ENCODE results near the gene S100A8. TPM values are rescaled to one million over a fixed set of nuclear protein-coding genes. Genes with fewer than 3 reads are reported as not detected.

Gene S100A8
- total RNA-seq, 1 experiment from 2014 or later: not detected

DNA sequence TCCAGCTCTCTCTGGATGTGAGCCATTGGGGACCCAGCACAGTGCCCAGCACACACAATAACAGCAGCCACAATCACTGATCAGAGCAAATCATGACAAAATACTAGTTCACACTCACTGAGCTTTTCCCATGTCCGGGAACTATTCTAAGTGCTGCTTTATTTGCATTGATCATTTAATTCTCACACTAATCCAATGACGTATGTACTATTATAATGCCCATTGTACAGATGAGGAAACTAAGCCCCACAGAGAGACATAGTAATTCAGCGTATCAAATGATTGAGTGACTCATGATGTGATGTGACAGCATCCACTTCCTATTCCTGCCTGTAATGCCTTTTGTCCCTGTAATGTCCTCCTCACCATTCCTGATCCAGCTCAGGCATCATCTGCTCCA lies 1.9 kb upstream of the S100A8 start:
- no peak for DNase-seq (ENCODE audit: low read depth)

DNA sequence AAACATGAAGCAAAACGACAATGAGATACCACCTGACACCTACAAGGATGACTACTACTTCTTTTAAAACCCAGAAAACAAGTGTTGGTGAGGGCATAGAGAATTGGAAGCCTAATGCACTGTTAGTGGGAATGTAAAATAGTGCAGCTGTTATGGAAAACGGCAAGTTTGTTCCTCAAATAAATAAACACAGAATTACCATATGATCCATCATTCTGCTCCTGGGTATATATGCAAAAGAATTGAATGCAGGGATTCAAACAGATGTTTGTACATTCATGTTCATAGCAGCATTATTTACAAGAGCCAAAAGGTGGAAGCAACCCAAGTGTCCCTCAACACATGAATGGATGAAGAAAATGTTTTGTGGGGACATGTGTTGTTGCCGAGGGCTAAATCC lies 1.4 kb upstream of the S100A8 start:
- DNase-seq (ENCODE audit: low read depth): no peak

- no peak for DNase-seq (ENCODE audit: low read depth)
Measured at GRCh38 chr1:153389973-153390879, 647 bp downstream of the S100A8 start.

- DNase-seq (ENCODE audit: low read depth): no peak
Measured at GRCh38 chr1:153389401-153389800, 1.5 kb downstream of the S100A8 start.

DNA sequence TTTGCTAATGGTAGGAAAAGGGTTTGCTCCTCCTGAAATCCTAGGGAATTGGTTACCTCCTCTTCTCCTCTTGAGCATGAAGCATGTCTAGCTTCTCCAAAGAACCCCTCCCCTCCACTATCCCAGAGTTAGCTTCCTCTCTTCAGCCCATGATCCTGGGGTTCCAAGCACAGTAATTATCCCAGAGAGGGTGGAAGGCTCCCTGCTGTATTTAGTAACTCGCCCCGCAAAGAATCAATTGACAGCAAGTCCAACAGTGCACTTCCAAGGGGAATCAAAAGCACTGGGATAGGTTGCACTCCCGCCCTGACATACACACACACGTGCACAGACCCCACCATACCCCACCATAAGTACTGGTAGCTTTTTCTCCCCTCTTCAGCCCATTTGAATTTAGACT lies 3.1 kb downstream of the S100A8 start:
- DNase-seq (ENCODE audit: low read depth): no peak

DNA sequence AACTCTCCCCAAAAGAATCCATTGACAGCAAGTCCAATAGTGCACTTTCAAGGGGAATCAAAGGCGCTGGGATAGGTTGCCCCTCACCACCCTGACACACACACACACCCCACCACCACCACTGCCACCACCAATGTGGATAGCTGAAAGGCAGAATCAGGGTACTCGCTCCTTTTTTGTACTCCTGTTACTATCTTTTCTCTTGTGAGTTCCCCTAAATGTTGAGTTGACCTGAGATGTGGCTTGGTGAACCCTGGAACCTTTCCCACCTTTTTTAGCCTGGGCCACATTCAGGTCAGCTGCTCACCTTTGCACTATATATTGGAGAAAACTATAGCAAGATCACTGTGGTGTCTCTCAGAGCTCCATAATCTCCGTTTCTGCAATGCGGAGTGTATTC lies 3.9 kb downstream of the S100A8 start:
- no peak for DNase-seq (ENCODE audit: low read depth)

- DNase-seq (ENCODE audit: low read depth): no peak
Measured at GRCh38 chr1:153386500-153386901, 4.4 kb downstream of the S100A8 start.

DNA sequence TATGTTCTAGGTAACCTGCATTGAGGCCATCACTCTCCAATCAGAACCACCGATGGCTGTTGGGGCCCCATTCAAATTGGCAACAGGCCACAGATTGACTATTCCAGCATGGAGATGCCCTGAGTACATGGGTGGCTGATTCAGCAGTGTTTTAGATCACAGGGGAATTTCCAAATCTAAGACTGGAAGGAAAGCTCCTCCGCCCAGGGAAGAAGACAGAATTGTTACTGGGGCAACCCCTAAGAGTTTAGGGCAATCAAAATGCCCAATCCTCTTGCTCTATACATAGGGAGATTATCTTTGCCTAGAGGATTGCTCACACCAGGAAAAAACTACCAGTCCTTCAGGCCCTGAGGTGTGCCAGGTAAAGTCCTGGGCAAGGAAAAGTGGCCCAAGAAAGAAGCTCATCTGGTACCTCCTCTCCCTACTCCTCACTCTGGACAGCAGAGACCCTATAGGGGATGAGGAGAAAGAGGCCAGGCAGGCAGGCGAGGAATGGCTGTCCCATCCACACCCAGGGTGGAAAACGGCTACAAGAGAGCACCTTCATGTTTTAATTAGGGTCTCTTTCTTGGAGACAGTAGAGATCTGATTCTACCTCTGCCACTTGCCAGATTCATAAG lies 5.8 kb downstream of the S100A8 start:
- no peak for DNase-seq (ENCODE audit: low read depth)

DNA sequence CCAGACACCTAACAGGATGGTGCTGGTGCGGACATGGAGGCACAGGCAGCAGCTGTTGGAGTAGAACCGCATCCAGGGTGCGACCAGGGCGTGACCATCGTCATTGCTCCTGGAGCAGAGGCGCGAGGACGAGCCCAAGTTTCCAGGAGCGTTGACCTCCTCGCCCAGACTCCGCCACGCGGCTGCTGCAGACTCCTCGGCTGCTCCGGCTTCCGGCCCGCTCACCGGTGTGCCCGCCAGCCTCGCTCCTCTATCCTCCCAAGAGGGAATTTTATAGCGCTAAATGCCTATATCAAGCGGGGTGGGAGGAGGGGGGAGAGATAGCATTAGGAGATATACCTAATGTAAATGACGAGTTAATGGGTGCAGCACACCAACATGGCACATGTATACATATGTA lies 10.2 kb downstream of the S100A8 start:
- DNase-seq (ENCODE audit: low read depth): no peak

GRCh38 chr1:153379591-153379990 lies 11.3 kb downstream of the S100A8 start:
- no peak for DNase-seq (ENCODE audit: low read depth)

GRCh38 chr1:153375511-153375910 lies 15.4 kb downstream of the S100A8 start, which contains the start of gene S100A12:
TSS of gene S100A12 (minus strand) at chr1:153375621. CDS start at chr1:153374592, 1,029 bp downstream.
- DNase-seq (ENCODE audit: low read depth): peak; percentile 84

- DNase-seq (ENCODE audit: low read depth): no peak
Measured at GRCh38 chr1:153374071-153374470, 16.8 kb downstream of the S100A8 start.

- DNase-seq (ENCODE audit: low read depth): no peak
Measured at GRCh38 chr1:153372571-153372970, 18.3 kb downstream of the S100A8 start.

- DNase-seq (ENCODE audit: low read depth): no peak
Measured at GRCh38 chr1:153371231-153371630, 19.6 kb downstream of the S100A8 start.

GRCh38 chr1:153370146-153370545 lies 20.7 kb downstream of the S100A8 start:
- DNase-seq (ENCODE audit: low read depth): no peak

DNA sequence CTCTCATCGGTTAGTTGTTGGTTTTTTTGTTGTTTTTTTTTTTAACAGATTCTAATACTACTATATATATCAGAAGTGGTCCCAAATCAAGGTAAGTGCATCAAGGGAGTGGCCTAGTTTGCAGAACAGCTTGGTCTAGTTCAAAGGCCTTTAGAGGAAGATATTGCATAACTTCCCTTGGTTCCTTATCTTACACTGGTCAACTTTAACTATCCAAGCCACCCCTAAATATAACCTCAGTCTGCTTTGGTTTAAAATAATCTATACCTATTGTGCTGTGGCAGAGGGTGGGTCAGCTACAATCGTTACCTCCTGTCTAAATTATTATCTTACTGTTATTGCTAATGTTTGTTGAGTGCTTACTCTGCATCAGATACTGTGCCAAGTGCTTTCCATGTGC lies 22.4 kb downstream of the S100A8 start:
- DNase-seq (ENCODE audit: low read depth): no peak

DNA sequence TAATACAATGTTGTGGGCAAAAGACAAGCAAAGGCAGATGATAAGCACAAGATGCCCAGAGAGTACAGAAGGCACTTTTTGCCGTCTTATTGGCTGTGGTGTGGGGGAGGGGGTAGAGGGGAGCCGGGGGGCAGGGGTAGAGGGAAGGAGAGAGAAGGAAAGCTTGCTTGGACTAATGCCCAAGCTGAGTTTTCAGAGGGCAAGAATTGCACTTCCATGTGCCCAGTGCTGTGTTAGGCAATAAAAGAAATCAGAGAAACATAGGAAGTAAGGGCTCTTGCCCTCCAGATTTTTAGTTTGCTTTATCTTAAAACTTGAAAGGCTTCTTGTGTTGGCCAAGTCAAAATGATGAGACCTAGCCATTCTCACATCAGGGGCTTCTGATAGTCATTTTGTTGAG lies 23.8 kb downstream of the S100A8 start:
- DNase-seq (ENCODE audit: low read depth): no peak

- DNase-seq (ENCODE audit: low read depth): no peak
Measured at GRCh38 chr1:153366261-153366660, 24.6 kb downstream of the S100A8 start.

GRCh38 chr1:153365696-153366095 lies 25.2 kb downstream of the S100A8 start:
- no peak for DNase-seq (ENCODE audit: low read depth)

DNA sequence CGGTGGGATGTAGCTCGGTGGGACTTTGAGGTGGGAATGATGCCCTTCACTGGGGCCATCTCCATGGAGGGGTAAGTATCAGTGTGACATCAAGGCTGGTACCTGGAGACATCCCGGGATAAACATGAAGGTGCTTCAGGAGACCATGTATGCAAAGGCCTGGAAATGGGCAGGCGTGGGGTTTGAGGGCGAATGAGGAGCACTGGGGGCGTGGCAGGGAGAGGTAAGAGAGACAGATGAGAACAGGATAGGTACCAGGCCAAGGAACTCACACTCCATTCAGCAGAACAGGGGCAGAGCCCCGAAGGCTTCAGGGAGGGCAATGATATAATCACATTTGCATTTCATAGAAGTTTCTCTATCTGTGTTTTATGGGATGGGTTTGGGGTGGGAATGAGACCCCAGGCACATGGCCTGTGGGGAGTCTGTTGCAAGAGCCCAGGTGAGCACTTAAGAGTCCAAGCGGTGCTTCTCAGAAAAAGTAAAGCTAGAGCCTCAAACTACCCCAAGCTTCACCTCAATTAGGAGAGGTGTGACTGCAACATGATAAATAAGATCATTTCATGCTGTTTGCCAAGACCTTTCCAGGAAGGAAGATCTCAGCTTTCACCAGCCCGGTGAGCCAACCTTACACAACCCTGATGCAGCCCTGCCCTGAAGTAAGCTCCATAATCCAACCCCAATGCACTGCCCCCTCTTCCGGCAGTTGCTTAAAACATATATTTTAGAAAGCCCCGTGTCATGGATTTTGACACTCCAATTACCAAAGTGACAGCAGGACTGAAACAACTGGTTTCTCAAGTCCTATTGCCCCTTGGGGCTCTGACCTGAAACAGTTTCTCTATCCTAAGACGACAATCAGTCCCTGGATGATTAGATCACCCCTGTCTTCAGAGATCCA lies 25.9 kb downstream of the S100A8 start:
- DNase-seq (ENCODE audit: low read depth): no peak

GRCh38 chr1:153364156-153364555 lies 26.7 kb downstream of the S100A8 start:
- DNase-seq (ENCODE audit: low read depth): no peak

DNA sequence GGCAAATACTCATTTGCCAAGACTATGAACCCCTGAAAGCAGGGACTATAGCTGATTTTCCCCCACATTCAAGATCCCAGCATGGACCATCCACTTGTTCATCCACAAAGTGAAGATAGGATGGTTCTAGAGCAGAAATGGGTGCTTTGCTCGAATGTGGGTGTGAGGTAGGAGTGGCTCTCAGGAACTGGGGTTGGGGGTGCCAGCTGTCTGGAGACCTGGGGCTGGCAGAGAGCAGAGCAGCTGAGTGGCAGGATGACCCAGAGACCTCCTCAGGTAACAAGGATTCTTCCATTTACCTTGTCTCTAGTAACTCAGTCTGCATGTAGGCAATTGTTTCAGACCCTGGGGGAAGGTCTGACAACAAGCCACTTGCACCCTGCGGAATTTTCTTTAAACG lies 27.2 kb downstream of the S100A8 start:
- DNase-seq (ENCODE audit: low read depth): no peak

Data from Daoy (cell line).